Measurements from ENCODE around the gene SGSM2. TPM values are rescaled to one million over a fixed set of nuclear protein-coding genes. Genes with fewer than 3 reads are reported as not detected.
A peak's percentile ranks its signal among the peaks of the same experiment; 100 is the strongest.

SGSM2 gene
- total RNA-seq, 2 donors from 2014 or later, result 26.7 to 27.6 TPM

DNA sequence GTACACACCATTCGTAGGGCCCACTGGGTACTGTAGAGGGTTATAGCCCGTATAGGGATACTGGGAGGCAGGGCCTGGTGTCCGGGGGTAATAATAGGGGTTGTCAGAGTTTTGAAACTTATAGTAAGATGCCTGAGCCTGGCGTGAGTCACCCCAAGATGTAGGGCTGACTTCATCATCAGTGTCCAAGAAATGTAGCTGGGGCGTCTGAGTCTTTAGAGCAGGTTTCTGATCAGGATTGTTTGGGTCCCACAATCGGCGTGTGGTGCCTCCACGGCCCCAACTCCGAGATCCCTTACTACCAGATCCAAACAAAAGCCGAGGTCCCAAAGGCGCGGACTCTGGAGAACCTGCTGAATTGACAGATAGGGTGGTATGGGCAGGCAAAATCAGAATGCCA is 38.2 kb upstream of the SGSM2 start:
- H3K4me3 ChIP-seq, result no peak overlapping the region
- H3K36me3 ChIP-seq, result peaks cover 16% of the 10 kb centered on the region
- TF ChIP-seq, protein P1, sequence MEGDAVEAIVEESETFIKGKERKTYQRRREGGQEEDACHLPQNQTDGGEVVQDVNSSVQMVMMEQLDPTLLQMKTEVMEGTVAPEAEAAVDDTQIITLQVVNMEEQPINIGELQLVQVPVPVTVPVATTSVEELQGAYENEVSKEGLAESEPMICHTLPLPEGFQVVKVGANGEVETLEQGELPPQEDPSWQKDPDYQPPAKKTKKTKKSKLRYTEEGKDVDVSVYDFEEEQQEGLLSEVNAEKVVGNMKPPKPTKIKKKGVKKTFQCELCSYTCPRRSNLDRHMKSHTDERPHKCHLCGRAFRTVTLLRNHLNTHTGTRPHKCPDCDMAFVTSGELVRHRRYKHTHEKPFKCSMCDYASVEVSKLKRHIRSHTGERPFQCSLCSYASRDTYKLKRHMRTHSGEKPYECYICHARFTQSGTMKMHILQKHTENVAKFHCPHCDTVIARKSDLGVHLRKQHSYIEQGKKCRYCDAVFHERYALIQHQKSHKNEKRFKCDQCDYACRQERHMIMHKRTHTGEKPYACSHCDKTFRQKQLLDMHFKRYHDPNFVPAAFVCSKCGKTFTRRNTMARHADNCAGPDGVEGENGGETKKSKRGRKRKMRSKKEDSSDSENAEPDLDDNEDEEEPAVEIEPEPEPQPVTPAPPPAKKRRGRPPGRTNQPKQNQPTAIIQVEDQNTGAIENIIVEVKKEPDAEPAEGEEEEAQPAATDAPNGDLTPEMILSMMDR (IDR thresholded peaks at IDR 0.05), result no peak
- no peaks in the 10 kb centered on the region for H3K9me3 ChIP-seq
- intact Hi-C loops (cut with DNase I), result no loop called here
- H3K4me1 ChIP-seq, result no peaks in the 10 kb centered on the region
- no peak overlapping the region for H3K27ac ChIP-seq
- no peak for DNase-seq
- no peaks in the 10 kb centered on the region for H3K27me3 ChIP-seq
- no peak overlapping the region for H3K9ac ChIP-seq (ENCODE audit: low read depth in 2 of 2, low read length in 2 of 2)

DNA sequence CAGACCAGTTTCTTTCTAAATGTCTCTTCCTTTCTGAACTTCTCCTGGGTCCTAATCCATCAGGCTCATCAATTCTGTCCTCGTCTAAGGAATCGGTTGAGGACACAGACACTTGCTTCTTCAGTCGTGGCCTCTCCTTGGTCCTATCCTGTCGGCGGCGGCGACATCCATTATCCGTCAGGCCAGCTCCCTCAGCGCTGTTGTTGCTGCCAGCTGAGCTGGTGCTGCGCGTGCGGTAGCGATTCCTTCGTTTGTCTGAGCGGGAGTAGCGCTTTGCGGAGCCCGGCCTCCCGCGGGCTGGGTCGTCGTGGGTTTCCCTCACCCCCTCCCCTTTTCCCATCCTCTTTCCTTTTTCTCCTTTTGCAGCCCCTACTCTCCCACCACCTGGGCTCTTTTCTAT is 37.5 kb upstream of the SGSM2 start:
- no peak overlapping the region for H3K9ac ChIP-seq (ENCODE audit: low read depth in 2 of 2, low read length in 2 of 2)
- intact Hi-C loops (cut with DNase I), result loop anchor here (5.0 kb wide), 1 partner anchor 38 kb away; the partner anchor contains the start of genes SGSM2 and TSR1
- H3K27ac ChIP-seq, result no peak overlapping the region
- H3K4me3 ChIP-seq, result no peak overlapping the region
- H3K27me3 ChIP-seq, result no peaks in the 10 kb centered on the region
- H3K4me1 ChIP-seq, result no peaks in the 10 kb centered on the region
- H3K36me3 ChIP-seq, result peaks cover 16% of the 10 kb centered on the region
- no peaks in the 10 kb centered on the region for H3K9me3 ChIP-seq
- TF ChIP-seq, protein P1 (IDR thresholded peaks at IDR 0.05), result no peak
- no peak for DNase-seq

DNA sequence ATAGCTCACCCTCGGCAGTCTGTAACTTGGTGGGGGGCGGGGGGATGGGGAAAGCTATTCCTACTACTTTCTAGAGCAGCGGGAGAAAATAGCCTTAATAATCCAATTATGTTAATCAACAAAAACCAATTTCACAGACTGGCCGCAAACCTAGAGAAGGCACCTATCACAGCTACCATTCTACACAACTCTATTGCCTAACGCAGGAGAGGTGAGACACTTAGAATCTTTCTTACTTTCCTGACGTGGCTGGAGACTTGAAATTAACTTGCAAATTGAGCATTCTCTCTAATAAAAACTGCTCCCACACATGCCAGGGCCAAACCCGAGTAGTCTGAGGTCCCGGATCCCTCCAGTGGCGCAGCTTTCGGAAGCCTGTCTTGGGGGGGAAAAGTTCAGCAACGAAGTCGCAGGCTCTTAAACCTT is 34.5 kb upstream of the SGSM2 start:
- Histone ChIP-seq H3K27me3 (no peaks in the 10 kb centered on the region), H3K27ac (peak overlapping the region; percentile 84), H3K4me1 (no peaks in the 10 kb centered on the region), H3K9ac (ENCODE audit: low read depth in 2 of 2, low read length in 2 of 2) (peak overlapping the region; percentile 73 to 89), H3K4me3 (peak overlapping the region; percentile 92), H3K9me3 (no peaks in the 10 kb centered on the region), H3K36me3 (no peaks in the 10 kb centered on the region)
- intact Hi-C loops (cut with DNase I), result loop anchor here (5.0 kb wide), 1 partner anchor 35 kb away; the partner anchor contains the start of genes SGSM2 and TSR1
- TF ChIP-seq, protein P1 (IDR thresholded peaks at IDR 0.05), result no peak
- DNase-seq, result no peak

DNA sequence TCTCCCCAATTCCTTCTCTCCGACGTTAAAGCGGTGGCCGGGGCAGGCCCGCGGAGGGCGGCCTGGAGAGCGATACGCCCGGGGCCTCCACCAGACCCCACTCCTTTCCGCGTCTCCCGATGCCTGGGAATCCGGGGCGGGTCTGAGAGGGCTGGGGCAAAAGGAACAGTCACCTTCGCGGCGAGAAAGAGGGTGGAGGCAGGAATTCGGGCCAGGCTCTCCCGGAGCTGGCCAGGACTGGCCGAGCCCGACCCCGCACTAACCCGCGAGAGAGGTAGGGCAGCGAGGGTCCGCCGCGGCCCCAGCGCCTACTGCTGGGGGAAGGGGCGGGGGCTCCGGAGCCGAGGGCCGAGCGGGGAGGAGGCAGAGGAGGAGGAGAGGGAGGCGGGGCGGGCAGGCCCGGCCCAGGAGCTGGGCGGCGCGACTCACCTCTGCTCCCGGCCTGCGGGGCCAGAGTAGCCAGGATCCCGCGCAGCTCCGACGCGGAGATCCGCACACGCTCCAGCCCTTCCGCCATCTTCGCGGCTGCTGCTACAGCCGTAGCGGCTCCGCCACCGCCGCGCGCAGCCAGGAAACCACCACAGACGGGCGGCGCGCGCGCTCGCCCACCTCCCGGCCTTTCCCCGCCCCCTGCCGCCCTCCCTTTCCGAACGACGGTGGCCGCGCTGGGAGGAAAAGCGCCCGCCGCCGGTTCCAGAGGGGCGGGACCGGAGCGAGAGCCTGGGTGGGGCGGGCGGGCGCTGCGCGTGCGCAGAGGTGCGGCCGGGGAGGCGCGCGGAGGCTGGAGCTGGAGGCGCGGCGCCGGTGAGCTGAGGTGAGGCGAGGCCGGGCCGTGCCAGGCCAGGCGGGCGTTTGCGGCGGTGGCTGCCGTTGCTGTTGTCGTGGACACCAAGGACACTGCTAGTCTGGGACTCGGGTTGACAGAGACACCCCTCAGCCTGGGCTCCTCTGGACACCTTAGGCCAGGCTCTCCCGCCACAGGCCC is 33.8 kb upstream of the SGSM2 start, which contains the start of the genes SMG6 and SRR:
TSS of gene SMG6 (minus strand) at position 582 of the 985 bp plus-strand sequence. CDS start at position 517, 65 bp downstream.
TSS of gene SRR (plus strand) at position 747 of the 985 bp plus-strand sequence. CDS start 11,611 bp downstream, outside the sequence.
- TF ChIP-seq, protein P1 (IDR thresholded peaks at IDR 0.05), result no peak
- H3K27me3 ChIP-seq, result no peaks in the 10 kb centered on the region
- peak within 1 kb of the TSS; percentile 92 for H3K4me3 ChIP-seq
- DNase-seq, result peak; percentile 94
- H3K9ac ChIP-seq (ENCODE audit: low read depth in 2 of 2, low read length in 2 of 2), result peak within 1 kb of the TSS; percentile 73 to 89
- intact Hi-C loops (cut with DNase I), result loop anchor here (5.0 kb wide), 1 partner anchor 34 kb away; the partner anchor contains the start of genes SGSM2 and TSR1
- H3K4me1 ChIP-seq, result no peaks in the 10 kb centered on the region
- H3K27ac ChIP-seq, result peak within 1 kb of the TSS; percentile 84
- H3K36me3 ChIP-seq, result no peaks in the 10 kb centered on the region
- no peaks in the 10 kb centered on the region for H3K9me3 ChIP-seq

DNA sequence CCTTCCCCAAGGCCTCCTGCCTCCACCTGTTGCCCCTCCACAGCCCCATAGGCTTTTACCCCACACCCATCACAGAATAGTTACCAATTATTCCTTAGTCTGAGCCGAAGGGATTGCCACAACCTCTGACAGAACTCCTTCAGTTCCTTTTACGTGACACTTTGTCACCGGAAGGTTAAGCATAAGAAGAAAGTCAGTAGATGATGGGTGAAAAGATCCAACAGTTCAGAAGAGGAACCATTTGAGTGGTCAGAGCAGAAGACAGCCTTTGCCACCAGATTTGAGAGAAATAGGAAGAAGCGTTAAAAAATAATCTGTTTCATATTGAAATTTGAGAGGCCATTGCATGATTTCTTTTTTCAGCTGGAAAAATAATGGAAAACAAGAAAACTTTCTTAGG is 32.4 kb upstream of the SGSM2 start:
- TF ChIP-seq, protein P1 (IDR thresholded peaks at IDR 0.05), result no peak
- Histone ChIP-seq H3K36me3 (no peaks in the 10 kb centered on the region), H3K4me1 (no peaks in the 10 kb centered on the region), H3K9me3 (no peaks in the 10 kb centered on the region), H3K27me3 (no peaks in the 10 kb centered on the region), H3K4me3 (no peak overlapping the region), H3K9ac (ENCODE audit: low read depth in 2 of 2, low read length in 2 of 2) (no peak overlapping the region), H3K27ac (no peak overlapping the region)
- intact Hi-C loops (cut with DNase I), result loop anchor here (5.0 kb wide), 1 partner anchor 32 kb away; the partner anchor contains the start of genes SGSM2 and TSR1
- no peak for DNase-seq
